ENCODE data around the gene DNAH14.

The DNAH14 gene

DNA sequence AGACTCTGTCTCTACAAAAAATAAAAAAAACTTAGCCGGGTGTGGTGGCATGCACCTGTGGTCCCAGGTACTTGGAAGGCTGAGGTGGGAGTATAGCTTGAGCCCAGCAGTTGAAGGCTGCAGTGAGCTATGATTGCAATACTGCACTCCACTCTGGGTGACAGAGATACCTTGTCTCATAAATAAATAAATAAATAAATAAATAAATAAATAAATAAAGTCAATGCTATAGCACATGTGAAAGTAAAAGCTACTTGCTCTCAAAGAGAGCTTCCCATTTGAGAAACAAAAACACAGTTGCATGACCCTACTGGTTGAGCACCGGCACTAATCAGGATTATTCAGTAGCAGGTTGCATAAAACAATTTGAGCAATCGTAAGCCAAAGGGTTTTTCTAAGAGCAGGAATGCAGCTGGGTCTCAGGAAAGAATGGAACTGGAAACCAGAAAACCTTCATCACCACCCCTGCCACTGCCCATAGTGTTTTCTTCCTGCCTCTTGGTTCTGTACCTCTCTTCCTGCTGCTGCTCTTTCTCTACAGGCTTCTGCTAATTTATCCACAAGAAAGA, 29.3 kb upstream of the DNAH14 start:
- Histone ChIP-seq H3K27me3 (ENCODE audit: insufficient read depth, low read depth, severe bottlenecking) (no peaks in the 10 kb centered on the region), H3K4me3 (ENCODE audit: low read depth, low read length) (no peak overlapping the region), H3K27ac (no peak overlapping the region), H3K36me3 (no peaks in the 10 kb centered on the region), H3K9me3 (ENCODE audit: severe bottlenecking) (no peaks in the 10 kb centered on the region)
- TF ChIP-seq, protein P1, sequence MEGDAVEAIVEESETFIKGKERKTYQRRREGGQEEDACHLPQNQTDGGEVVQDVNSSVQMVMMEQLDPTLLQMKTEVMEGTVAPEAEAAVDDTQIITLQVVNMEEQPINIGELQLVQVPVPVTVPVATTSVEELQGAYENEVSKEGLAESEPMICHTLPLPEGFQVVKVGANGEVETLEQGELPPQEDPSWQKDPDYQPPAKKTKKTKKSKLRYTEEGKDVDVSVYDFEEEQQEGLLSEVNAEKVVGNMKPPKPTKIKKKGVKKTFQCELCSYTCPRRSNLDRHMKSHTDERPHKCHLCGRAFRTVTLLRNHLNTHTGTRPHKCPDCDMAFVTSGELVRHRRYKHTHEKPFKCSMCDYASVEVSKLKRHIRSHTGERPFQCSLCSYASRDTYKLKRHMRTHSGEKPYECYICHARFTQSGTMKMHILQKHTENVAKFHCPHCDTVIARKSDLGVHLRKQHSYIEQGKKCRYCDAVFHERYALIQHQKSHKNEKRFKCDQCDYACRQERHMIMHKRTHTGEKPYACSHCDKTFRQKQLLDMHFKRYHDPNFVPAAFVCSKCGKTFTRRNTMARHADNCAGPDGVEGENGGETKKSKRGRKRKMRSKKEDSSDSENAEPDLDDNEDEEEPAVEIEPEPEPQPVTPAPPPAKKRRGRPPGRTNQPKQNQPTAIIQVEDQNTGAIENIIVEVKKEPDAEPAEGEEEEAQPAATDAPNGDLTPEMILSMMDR (IDR thresholded peaks at IDR 0.05; ENCODE audit: low read depth, low read length): no peak
- no peak for DNase-seq

GRCh38 chr1:224901087-224901810, 28.2 kb upstream of the DNAH14 start:
- H3K4me3 ChIP-seq (ENCODE audit: low read depth, low read length): no peak overlapping the region
- TF ChIP-seq, protein P1 (IDR thresholded peaks at IDR 0.05; ENCODE audit: low read depth, low read length): no peak
- no peak for DNase-seq
- no peaks in the 10 kb centered on the region for H3K36me3 ChIP-seq
- no peak overlapping the region for H3K27ac ChIP-seq
- no peaks in the 10 kb centered on the region for H3K27me3 ChIP-seq (ENCODE audit: insufficient read depth, low read depth, severe bottlenecking)
- H3K9me3 ChIP-seq (ENCODE audit: severe bottlenecking): no peaks in the 10 kb centered on the region

DNA sequence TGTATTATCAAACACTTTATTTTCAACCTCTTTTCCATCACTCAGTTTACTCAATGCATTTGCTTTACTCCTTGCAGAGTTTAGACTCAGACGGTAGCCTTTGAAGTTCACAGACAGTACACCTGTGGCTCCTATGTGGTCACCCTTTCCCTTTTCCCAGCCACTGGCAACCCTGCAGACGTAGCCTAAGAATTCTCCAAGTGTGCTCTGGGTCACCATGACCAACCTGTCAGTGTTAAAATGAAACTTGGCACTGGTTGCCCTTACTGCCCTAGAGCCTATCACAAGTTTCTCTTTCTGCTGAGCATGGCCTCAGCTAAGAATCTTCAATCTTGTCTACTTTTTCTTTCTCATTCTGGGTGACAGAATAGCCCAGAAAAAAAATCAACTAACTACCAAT, 25.5 kb upstream of the DNAH14 start:
- H3K36me3 ChIP-seq: no peaks in the 10 kb centered on the region
- H3K27ac ChIP-seq: no peak overlapping the region
- H3K9me3 ChIP-seq (ENCODE audit: severe bottlenecking): no peaks in the 10 kb centered on the region
- no peak for DNase-seq
- no peak overlapping the region for H3K4me3 ChIP-seq (ENCODE audit: low read depth, low read length)
- TF ChIP-seq, protein P1 (IDR thresholded peaks at IDR 0.05; ENCODE audit: low read depth, low read length): no peak
- no peaks in the 10 kb centered on the region for H3K27me3 ChIP-seq (ENCODE audit: insufficient read depth, low read depth, severe bottlenecking)

DNA sequence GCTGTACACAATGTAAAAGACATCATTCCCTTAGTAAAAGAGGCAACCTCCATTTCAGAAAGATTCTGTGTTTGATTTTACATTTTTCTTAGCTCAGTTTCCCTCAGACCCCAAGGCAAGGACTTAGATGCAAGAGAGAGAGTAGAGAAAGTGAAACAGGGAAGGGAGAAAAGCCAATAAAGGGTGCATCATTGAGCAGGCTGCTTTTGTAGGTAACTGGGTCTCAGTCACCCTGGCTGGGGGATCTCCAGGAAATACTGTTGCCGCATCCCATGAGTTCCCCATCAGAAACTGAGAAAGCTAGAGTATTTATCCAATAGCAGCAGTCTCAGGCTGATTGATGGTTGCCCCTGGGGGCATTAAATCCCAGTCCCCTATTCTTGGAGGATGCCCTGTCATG, 23.1 kb upstream of the DNAH14 start:
- no peak for DNase-seq
- H3K9me3 ChIP-seq (ENCODE audit: severe bottlenecking): no peaks in the 10 kb centered on the region
- no peaks in the 10 kb centered on the region for H3K27me3 ChIP-seq (ENCODE audit: insufficient read depth, low read depth, severe bottlenecking)
- no peak overlapping the region for H3K4me3 ChIP-seq (ENCODE audit: low read depth, low read length)
- no peak overlapping the region for H3K27ac ChIP-seq
- H3K36me3 ChIP-seq: no peaks in the 10 kb centered on the region
- TF ChIP-seq, protein P1 (IDR thresholded peaks at IDR 0.05; ENCODE audit: low read depth, low read length): no peak

- no peak overlapping the region for H3K27ac ChIP-seq
- TF ChIP-seq, protein P1 (IDR thresholded peaks at IDR 0.05; ENCODE audit: low read depth, low read length): no peak
- H3K27me3 ChIP-seq (ENCODE audit: insufficient read depth, low read depth, severe bottlenecking): no peaks in the 10 kb centered on the region
- H3K4me3 ChIP-seq (ENCODE audit: low read depth, low read length): no peak overlapping the region
- H3K9me3 ChIP-seq (ENCODE audit: severe bottlenecking): no peaks in the 10 kb centered on the region
- DNase-seq: no peak
- no peaks in the 10 kb centered on the region for H3K36me3 ChIP-seq
Observed at GRCh38 chr1:224911217-224911616, 18.3 kb upstream of the DNAH14 start.
